Measurements from ENCODE around the gene MLXIP. TPM values are rescaled to one million over a fixed set of nuclear protein-coding genes. Genes with fewer than 3 reads are reported as not detected.
A peak's percentile ranks its signal among the peaks of the same experiment; 100 is the strongest.
"Not testable (repeated sequence)": the region's sequence is repeated elsewhere in the genome, so short reads cannot be mapped to it uniquely, and the experiment has no call there.

The MLXIP gene
- total RNA-seq, 1 donor from 2014 or later: 18.5 TPM

- DNase-seq (ENCODE audit: low read depth): no peak
Measured at GRCh38 chr12:122106843-122107242, 28.3 kb downstream of the MLXIP start.

GRCh38 chr12:122107261-122107660 is 28.7 kb downstream of the MLXIP start:
- no peak overlapping the region for H3K4me3 ChIP-seq (ENCODE audit: low read depth, low read length)
- DNase-seq (ENCODE audit: low read depth): no peak
- no peak for TF ChIP-seq CTCF (conservative IDR thresholded peaks at IDR 0.05; ENCODE audit: low read depth, low read length)

More at GRCh38 chr12:122106843-122107242, 28.3 kb downstream of the MLXIP start:
- no peak overlapping the region for H3K4me3 ChIP-seq (ENCODE audit: low read depth, low read length)
- TF ChIP-seq CTCF (conservative IDR thresholded peaks at IDR 0.05; ENCODE audit: low read depth, low read length): no peak

GRCh38 chr12:122111089-122111641 is 32.6 kb downstream of the MLXIP start:
- TF ChIP-seq CTCF (conservative IDR thresholded peaks at IDR 0.05; ENCODE audit: low read depth, low read length): no peak
- H3K4me3 ChIP-seq (ENCODE audit: low read depth, low read length): no peak overlapping the region
- no peak for DNase-seq (ENCODE audit: low read depth)

- no peak overlapping the region for H3K4me3 ChIP-seq (ENCODE audit: low read depth, low read length)
- no peak for DNase-seq (ENCODE audit: low read depth)
- peak; percentile 14 for TF ChIP-seq CTCF (conservative IDR thresholded peaks at IDR 0.05; ENCODE audit: low read depth, low read length)
Measured at GRCh38 chr12:122116707-122117535, 38.4 kb downstream of the MLXIP start.

- TF ChIP-seq CTCF (conservative IDR thresholded peaks at IDR 0.05; ENCODE audit: low read depth, low read length): no peak
- no peak for DNase-seq (ENCODE audit: low read depth)
- no peak overlapping the region for H3K4me3 ChIP-seq (ENCODE audit: low read depth, low read length)
Measured at GRCh38 chr12:122117979-122118378, 39.4 kb downstream of the MLXIP start.

GRCh38 chr12:122121341-122121740 is 42.8 kb downstream of the MLXIP start:
- H3K4me3 ChIP-seq (ENCODE audit: low read depth, low read length); DNase-seq (ENCODE audit: low read depth): not testable (repeated sequence)

GRCh38 chr12:122121745-122122144 is 43.2 kb downstream of the MLXIP start:
- no peak for DNase-seq (ENCODE audit: low read depth)
- H3K4me3 ChIP-seq (ENCODE audit: low read depth, low read length): no peak overlapping the region

More at GRCh38 chr12:122121745-122122144, 43.2 kb downstream of the MLXIP start:
- TF ChIP-seq CTCF (conservative IDR thresholded peaks at IDR 0.05; ENCODE audit: low read depth, low read length): no peak
